H9 (cell line): Measurements from ENCODE around the gene ADGRG7. TPM values are rescaled to one million over a fixed set of nuclear protein-coding genes. Genes with fewer than 3 reads are reported as not detected.

ENCODE experiments used
- DNase-seq: peaks from one replicate; pipeline ENCODE4 v3.0.0-alpha.2; 2017
- H2AFZ ChIP-seq: one replicate; pipeline ENCODE4 v1.6.1; 2013; ENCODE audit warnings: mild to moderate bottlenecking, low read length, control low read depth, moderate library complexity
- H2AK5ac ChIP-seq: 2 replicates; pipeline ENCODE4 v1.6.1; 2013; ENCODE audit warnings: low read length, control low read depth, mixed read lengths; ENCODE audit not compliant: insufficient read length
- H2BK120ac ChIP-seq: one replicate; pipeline ENCODE4 v1.6.1; 2013; ENCODE audit warnings: low read depth, mild to moderate bottlenecking, low read length, control low read depth, inconsistent platforms; ENCODE audit not compliant: poor library complexity, severe bottlenecking
- H2BK12ac ChIP-seq: 2 replicates; pipeline ENCODE4 v1.6.1; 2013; ENCODE audit warnings: low read length, control low read depth, mixed read lengths, low read depth; ENCODE audit not compliant: insufficient read length
- H2BK15ac ChIP-seq: 2 replicates; pipeline ENCODE4 v1.6.1; 2013; ENCODE audit warnings: low read depth, low read length, control low read depth
- H2BK20ac ChIP-seq: one replicate; pipeline ENCODE4 v1.6.1; 2013; ENCODE audit warnings: low read depth, mild to moderate bottlenecking, low read length, control low read depth, inconsistent platforms; ENCODE audit not compliant: poor library complexity, severe bottlenecking
- H2BK5ac ChIP-seq: 2 replicates; pipeline ENCODE4 v1.6.1; 2013; ENCODE audit warnings: low read length, control low read depth, mixed read lengths; ENCODE audit not compliant: insufficient read length
- H3K14ac ChIP-seq: 2 replicates; pipeline ENCODE4 v1.6.1; 2013; ENCODE audit warnings: low read length, control low read depth; ENCODE audit not compliant: insufficient read depth
- H3K18ac ChIP-seq: 2 replicates; pipeline ENCODE4 v1.6.1; 2013; ENCODE audit warnings: low read depth, mild to moderate bottlenecking, mixed read lengths, low read length, control low read depth; ENCODE audit not compliant: insufficient read length
- H3K23ac ChIP-seq: 2 replicates; pipeline ENCODE4 v1.6.1; 2013; ENCODE audit warnings: low read length, control low read depth, mixed read lengths, low read depth; ENCODE audit not compliant: insufficient read length
- H3K23me2 ChIP-seq: 2 replicates; pipeline ENCODE4 v1.6.1; 2013; ENCODE audit warnings: low read depth, mild to moderate bottlenecking, mixed read lengths, low read length, control low read depth; ENCODE audit not compliant: insufficient read length, poor library complexity, severe bottlenecking
- H3K27ac ChIP-seq: 2 replicates; pipeline ENCODE4 v1.5.1; 2013; ENCODE audit warnings: low read length, control low read depth, mixed read lengths, low read depth; ENCODE audit not compliant: insufficient read length
- H3K27me3 ChIP-seq: 2 replicates; pipeline ENCODE4 v1.6.1; 2013; ENCODE audit warnings: low read length, control low read depth, inconsistent platforms; ENCODE audit not compliant: insufficient read depth
- H3K4ac ChIP-seq: 2 replicates; pipeline ENCODE4 v1.6.1; 2013; ENCODE audit warnings: low read depth, mild to moderate bottlenecking, control low read depth, inconsistent platforms, low read length, moderate library complexity
- H3K4me1 ChIP-seq: 2 replicates; pipeline ENCODE4 v1.6.1; 2013; ENCODE audit warnings: low read length, control low read depth, inconsistent platforms; ENCODE audit not compliant: insufficient read depth
- H3K4me2 ChIP-seq: 2 replicates; pipeline ENCODE4 v1.6.1; 2013; ENCODE audit warnings: low read length, control low read depth, mixed read lengths; ENCODE audit not compliant: insufficient read length, insufficient read depth
- H3K56ac ChIP-seq: 2 replicates; pipeline ENCODE4 v1.6.1; 2013; ENCODE audit warnings: low read depth, mild to moderate bottlenecking, mixed read lengths, low read length, control low read depth; ENCODE audit not compliant: insufficient read length
- H3K79me1 ChIP-seq: 2 replicates; pipeline ENCODE4 v1.6.1; 2013; ENCODE audit warnings: low read depth, mild to moderate bottlenecking, moderate library complexity, low read length, control low read depth, inconsistent platforms; ENCODE audit not compliant: insufficient read depth, poor library complexity, severe bottlenecking
- H3K79me2 ChIP-seq: 2 replicates; pipeline ENCODE4 v1.6.1; 2013; ENCODE audit warnings: low read length, control low read depth, inconsistent platforms; ENCODE audit not compliant: insufficient read depth
- H3K9ac ChIP-seq: 2 replicates; pipeline ENCODE4 v1.6.1; 2013; ENCODE audit warnings: low read length, control low read depth, mixed read lengths; ENCODE audit not compliant: insufficient read length; ENCODE audit errors: extremely low read depth
- H3K9me3 ChIP-seq: one replicate; pipeline ENCODE4 v1.6.1; 2013; ENCODE audit warnings: low read depth, low read length, inconsistent platforms; ENCODE audit not compliant: control insufficient read depth
- H3T11ph ChIP-seq: one replicate; pipeline ENCODE4 v1.6.1; 2013; ENCODE audit warnings: mild to moderate bottlenecking, low read length, control low read depth, inconsistent platforms
- H4K20me1 ChIP-seq: one replicate; pipeline ENCODE4 v1.6.1; 2013; ENCODE audit not compliant: control insufficient read depth, insufficient read length, insufficient read depth
- H4K5ac ChIP-seq: 2 replicates; pipeline ENCODE4 v1.6.1; 2013; ENCODE audit warnings: low read depth, mild to moderate bottlenecking, mixed read lengths, low read length, control low read depth; ENCODE audit not compliant: insufficient read length
- H4K8ac ChIP-seq: replicated peaks from 2 replicates; pipeline ENCODE4 v1.6.1; 2013; ENCODE audit warnings: low read length, control low read depth, mixed read lengths, low read depth; ENCODE audit not compliant: insufficient read length
- H4K91ac ChIP-seq: 2 replicates; pipeline ENCODE4 v1.6.1; 2013; ENCODE audit warnings: low read depth, mild to moderate bottlenecking, moderate library complexity, mixed read lengths, low read length, control low read depth; ENCODE audit not compliant: insufficient read length
- H3K27ac Mint-ChIP-seq, 3 experiments: 2 replicates in 2 of 3; 3 replicates in 1 of 3; pipeline ENCODE4 v1.8.0; 2020 to 2021; ENCODE audit warnings: mixed read lengths in 3 of 3, mild to moderate bottlenecking in 1 of 3, moderate library complexity in 1 of 3
- H3K27me3 Mint-ChIP-seq: 2 replicates; pipeline ENCODE4 v1.8.0; 2021; ENCODE audit warnings: low read depth, mild to moderate bottlenecking, moderate library complexity, mixed read lengths
- H3K36me3 Mint-ChIP-seq, 3 experiments: 2 replicates in 2 of 3; 3 replicates in 1 of 3; pipeline ENCODE4 v1.8.0; 2020 to 2021; ENCODE audit warnings: low read depth in 3 of 3, mixed read lengths in 3 of 3; ENCODE audit not compliant: insufficient read depth in 1 of 3
- H3K4me1 Mint-ChIP-seq, 2 experiments: 2 replicates each; pipeline ENCODE4 v1.8.0; 2020; ENCODE audit warnings: mixed read lengths in 2 of 2
- H3K4me3 Mint-ChIP-seq, 2 experiments: 2 replicates in 1 of 2; 3 replicates in 1 of 2; pipeline ENCODE4 v1.8.0; 2020 to 2021; ENCODE audit warnings: mild to moderate bottlenecking in 2 of 2, mixed read lengths in 2 of 2, moderate library complexity in 1 of 2
- H3K9me3 Mint-ChIP-seq, 2 experiments: 2 replicates in 1 of 2; 3 replicates in 1 of 2; pipeline ENCODE4 v1.8.0; 2020; ENCODE audit warnings: mild to moderate bottlenecking in 2 of 2, mixed read lengths in 2 of 2, moderate library complexity in 1 of 2
- CTCF ChIP-seq: fragments of 200-600 bp; sonication (generic); conservative IDR thresholded peaks from 3 replicates; pipeline ENCODE4 v1.8.0; 2021; ENCODE audit warnings: antibody characterized with exemption, mild to moderate bottlenecking
- WGBS: extraction: QIAGEN DNeasy Blood & Tissue Kit; methylation state at CpG from one replicate; pipeline ENCODE4 v1.1.7; 2013; ENCODE audit warnings: missing lambda C conversion rate, low lambda C conversion rate, mixed read lengths; ENCODE audit not compliant: insufficient read length; ENCODE audit errors: extremely low coverage; 5-methylcytosine and 5-hydroxymethylcytosine counted together
- total RNA-seq: library from RNA; stranded (reverse); gene quantifications from 2 replicates; pipeline ENCODE4 v1.2.1, GENCODE V29; 2021

Gene ADGRG7
- total RNA-seq, 1 experiment from 2014 or later: not detected

DNA sequence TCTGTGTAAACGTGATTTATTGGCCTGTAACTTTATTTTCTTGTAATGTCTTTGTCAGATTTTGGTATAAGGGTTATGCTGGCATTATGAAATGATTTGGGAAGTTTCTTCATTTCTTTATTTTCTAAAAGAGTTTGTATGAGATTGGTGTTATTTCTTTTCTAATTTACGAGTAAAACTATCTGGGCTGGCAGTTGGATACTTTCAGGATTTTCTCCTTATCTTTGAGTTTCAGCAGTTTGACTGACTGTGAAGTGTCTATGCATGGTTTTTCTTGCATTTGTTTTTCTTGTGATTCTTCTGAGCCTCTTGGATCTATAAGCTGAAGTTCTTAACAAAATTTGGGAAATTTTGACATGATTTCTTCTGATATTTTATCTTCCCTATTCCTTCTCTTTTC is 18.1 kb downstream of the ADGRG7 start:
- Histone ChIP-seq H2BK5ac (no peak overlapping the region), H2BK20ac (no peak overlapping the region), H2AK5ac (no peak overlapping the region), H3K79me2 (no peaks in the 10 kb centered on the region), H3K4me1 (peaks cover 4% of the 10 kb centered on the region; the same call in 1 of the 2 replicates), H3K23ac (no peak overlapping the region), H3K14ac (no peak overlapping the region), H4K5ac (no peak overlapping the region), H3K56ac (no peak overlapping the region), H3K18ac (no peak overlapping the region), H4K20me1 (no peaks in the 10 kb centered on the region), H2AFZ (no peak overlapping the region), H3T11ph (no peak overlapping the region), H3K23me2 (no peaks in the 10 kb centered on the region), H4K8ac (no peak overlapping the region), H3K4me2 (no peak overlapping the region), H3K9me3 (no peaks in the 10 kb centered on the region), H2BK120ac (no peak overlapping the region), H3K27me3 (no peaks in the 10 kb centered on the region), H3K79me1 (no peaks in the 10 kb centered on the region), H2BK12ac (no peak overlapping the region), H3K27ac (no peak overlapping the region), H2BK15ac (no peak overlapping the region), H4K91ac (no peak overlapping the region), H3K4ac (no peak overlapping the region), H3K9ac (no peak overlapping the region)
- DNase-seq: no peak
- Mint-ChIP-seq H3K4me1 (peaks cover 11 to 12% of the 10 kb centered on the region in 2 experiments), H3K4me3 (no peak overlapping the region), H3K27me3 (no peaks in the 10 kb centered on the region; the same call in 1 of the 2 replicates), H3K9me3 (peaks cover 0 to 6% of the 10 kb centered on the region in 2 experiments; a peak in 4 of 5 replicates), H3K36me3 (peaks cover 0 to 2% (median 0%) of the 10 kb centered on the region in 3 experiments; a peak in 1 of 7 replicates), H3K27ac (no peak overlapping the region)
- TF ChIP-seq CTCF: no peak
- no CpG with 5 or more reads among the region's 2 CpGs for WGBS
